HepG2 (cell line): Measurements from ENCODE around the gene SUN1. TPM values are rescaled to one million over a fixed set of nuclear protein-coding genes. Genes with fewer than 3 reads are reported as not detected.

Source experiments
- ATAC-seq: fragments of 200-7000 bp; cut with Tn5 transposase; 3 replicates; pipeline ENCODE4 v1.9.1; 2020; ENCODE audit warnings: mild to moderate bottlenecking, moderate library complexity
- BruUV-seq: library from RNA; stranded (reverse); fragments of 400-500 nt; replicated peaks from 2 replicates; lab custom pipeline; 2021; lab: Mats Ljungman, UMichigan
- CTCF ChIA-PET: fragments of 300-600 bp; formaldehyde crosslinking; extraction: SDS; loops from one replicate; lab custom pipeline; 2021; ENCODE audit warnings: low total read pairs, inconsistent platforms, low intra/inter-chr PET ratio; lab: Yijun Ruan, JAX
- POLR2A ChIA-PET: fragments of 350-600 bp; sonication (Branson Sonifier 250); formaldehyde crosslinking; loops from one replicate; lab custom pipeline; 2020; ENCODE audit warnings: antibody characterized with exemption, inconsistent platforms; lab: Yijun Ruan, JAX
- DNase-seq: peaks from one replicate; pipeline ENCODE4 v3.0.0-alpha.2; 2015; ENCODE audit warnings: low spot score
- FAIRE-seq: peaks from 3 replicates; lab custom pipeline; 2011; peaks lifted over from hg19 to GRCh38; lab: Jason Lieb, UNC
- H2AFZ ChIP-seq: one replicate; pipeline ENCODE4 v1.6.1; 2011; ENCODE audit warnings: low read length, inconsistent platforms
- H3K27ac ChIP-seq: fragments of 300-600 bp; 3 replicates; pipeline ENCODE4 v1.8.0; 2011; ENCODE audit warnings: mixed run types, mild to moderate bottlenecking, mixed read lengths, low read length, inconsistent platforms; ENCODE audit not compliant: insufficient read depth; ENCODE audit errors: extremely low read length
- H3K27me3 ChIP-seq, 2 experiments: fragments of 200-600 bp in 1 of 2; 2 replicates in 1 of 2; 3 replicates in 1 of 2; pipeline versions ENCODE4 v1.6.0 to v1.8.0; 2011; ENCODE audit warnings: low read length in 2 of 2, mild to moderate bottlenecking in 2 of 2, moderate library complexity in 2 of 2, inconsistent platforms in 1 of 2; ENCODE audit not compliant: insufficient read depth in 2 of 2, control insufficient read depth in 1 of 2
- H3K36me3 ChIP-seq, 2 experiments: fragments of 200-600 bp in 1 of 2; replicated peaks in 1 of 2; 2 replicates in 1 of 2; 3 replicates in 1 of 2; pipeline versions ENCODE4 v1.5.1 to v1.8.0; 2011; ENCODE audit warnings: low read length in 2 of 2, inconsistent platforms in 1 of 2; ENCODE audit not compliant: insufficient read depth in 2 of 2, control insufficient read depth in 1 of 2
- H3K4me1 ChIP-seq: 2 replicates; pipeline ENCODE4 v1.5.1; 2012; ENCODE audit warnings: low read length, inconsistent platforms; ENCODE audit not compliant: insufficient read depth
- H3K4me2 ChIP-seq: 2 replicates; pipeline ENCODE4 v1.6.0; 2011; ENCODE audit warnings: low read depth, low read length, inconsistent platforms
- H3K4me3 ChIP-seq, 3 experiments: fragments of 200-600 bp in 1 of 3; sonication (generic), shearing (Covaris generic) in 1 of 3; replicated peaks in 1 of 3; 2 replicates each; pipeline ENCODE4 v1.5.1; 2011 to 2016; ENCODE audit warnings: low read length in 3 of 3, inconsistent platforms in 2 of 3, low read depth in 2 of 3, mild to moderate bottlenecking in 2 of 3, control low read depth in 1 of 3, mixed read lengths in 1 of 3; ENCODE audit not compliant: insufficient read depth in 1 of 3
- H3K79me2 ChIP-seq: one replicate; pipeline ENCODE4 v1.6.1; 2011; ENCODE audit warnings: low read length, inconsistent platforms; ENCODE audit not compliant: insufficient read depth
- H3K9ac ChIP-seq: 2 replicates; pipeline ENCODE4 v1.6.0; 2011; ENCODE audit warnings: mild to moderate bottlenecking, low read depth, low read length, inconsistent platforms; ENCODE audit not compliant: insufficient read depth
- H3K9me3 ChIP-seq: 2 replicates; pipeline ENCODE4 v1.5.1; 2012; ENCODE audit warnings: mild to moderate bottlenecking, low read length
- H4K20me1 ChIP-seq: 2 replicates; pipeline ENCODE4 v1.6.0; 2011; ENCODE audit warnings: inconsistent platforms, mild to moderate bottlenecking, low read length, moderate library complexity; ENCODE audit not compliant: insufficient read depth
- CAMTA2 ChIP-seq: sonication (generic); formaldehyde crosslinking; IDR thresholded peaks from 2 replicates; pipeline ENCODE4 v1.4.0; 2020; ENCODE audit warnings: mild to moderate bottlenecking, missing genetic modification reagents, borderline replicate concordance
- CC2D1A ChIP-seq: sonication (generic); formaldehyde crosslinking; IDR thresholded peaks from 2 replicates; pipeline ENCODE4 v1.8.1; 2023; ENCODE audit warnings: mild to moderate bottlenecking, missing genetic modification reagents
- CREB1 ChIP-seq, 2 experiments: fragments of 450-650 bp in 1 of 2; IDR thresholded peaks; 2 replicates each; pipeline ENCODE4 v1.6.1; 2016 to 2017; ENCODE audit warnings: control low read depth in 1 of 2, mild to moderate bottlenecking in 1 of 2, missing compliant biosample characterization in 1 of 2, missing genetic modification characterization in 1 of 2
- HOXA3 ChIP-seq: sonication (generic); formaldehyde crosslinking; IDR thresholded peaks from 2 replicates; pipeline ENCODE4 v1.5.0; 2020; ENCODE audit warnings: missing genetic modification reagents
- KDM2A ChIP-seq: sonication (generic); formaldehyde crosslinking; IDR thresholded peaks from 2 replicates; pipeline ENCODE4 v1.4.0; 2020; ENCODE audit warnings: low read depth, missing genetic modification reagents, borderline replicate concordance
- MAZ ChIP-seq, 2 experiments: sonication (generic) in 1 of 2; formaldehyde crosslinking in 1 of 2; IDR thresholded peaks; 2 replicates each; pipeline versions ENCODE4 v1.5.0 to v1.6.1; 2012 to 2020; ENCODE audit warnings: low read depth in 2 of 2, mild to moderate bottlenecking in 2 of 2, borderline replicate concordance in 1 of 2, improper control_type of control experiment in 1 of 2, low read length in 1 of 2, missing genetic modification reagents in 1 of 2, moderate library complexity in 1 of 2
- MIER2 ChIP-seq: IDR thresholded peaks from 2 replicates; pipeline ENCODE4 v1.6.1; 2016; ENCODE audit warnings: missing biosample characterization, missing genetic modification reagents
- MXI1 ChIP-seq: IDR thresholded peaks from 3 replicates; pipeline ENCODE4 v1.6.1; 2012; ENCODE audit warnings: low read depth, low read length, inconsistent platforms, borderline replicate concordance
- NFYB ChIP-seq: sonication (generic); formaldehyde crosslinking; IDR thresholded peaks from 2 replicates; pipeline ENCODE4 v1.4.0; 2020; ENCODE audit warnings: missing genetic modification reagents
- SALL1 ChIP-seq: sonication (generic); formaldehyde crosslinking; IDR thresholded peaks from 2 replicates; pipeline ENCODE4 v1.8.0; 2022; ENCODE audit warnings: mild to moderate bottlenecking, missing genetic modification reagents
- SIN3A ChIP-seq: IDR thresholded peaks from 2 replicates; pipeline ENCODE4 v1.6.1; 2011; ENCODE audit warnings: low read depth, mild to moderate bottlenecking, control low read depth, low read length, borderline replicate concordance
- SP2 ChIP-seq: sonication (generic); formaldehyde crosslinking; IDR thresholded peaks from 2 replicates; pipeline ENCODE4 v1.5.1; 2020; ENCODE audit warnings: mild to moderate bottlenecking, missing genetic modification reagents
- SP4 ChIP-seq: sonication (generic); formaldehyde crosslinking; IDR thresholded peaks from 2 replicates; pipeline ENCODE4 v1.8.1; 2023; ENCODE audit warnings: mild to moderate bottlenecking, missing genetic modification reagents
- SPEN ChIP-seq: sonication (generic); formaldehyde crosslinking; IDR thresholded peaks from 2 replicates; pipeline ENCODE4 v1.5.1; 2020; ENCODE audit warnings: low read depth, mild to moderate bottlenecking, missing genetic modification reagents
- THAP11 ChIP-seq: IDR thresholded peaks from 2 replicates; pipeline ENCODE4 v1.6.1; 2016; ENCODE audit warnings: missing biosample characterization, missing genetic modification reagents
- ZBTB2 ChIP-seq: sonication (generic); formaldehyde crosslinking; IDR thresholded peaks from 2 replicates; pipeline ENCODE4 v1.8.0; 2022; ENCODE audit warnings: low read depth, missing genetic modification reagents
- WGBS: methylation state at CpG from one replicate; pipeline ENCODE4 v1.1.6; 2017; ENCODE audit warnings: low lambda C conversion rate; 5-methylcytosine and 5-hydroxymethylcytosine counted together
- in situ Hi-C: cut with HindIII; loops from 2 replicates; pipeline ENCODE4 v1.10.0; 2017; ENCODE audit warnings: low pct_unique_long_range_greater_than_20kb; ENCODE audit not compliant: extremely low pct_ligation_motif_present
- intact Hi-C: fragments of 100-400 bp; cut with micrococcal nuclease; formaldehyde crosslinking; loops from one replicate; pipeline ENCODE4 v1.10.0; 2022; ENCODE audit not compliant: unreplicated experiment
- polyA plus RNA-seq, 8 experiments: library from polyadenylated mRNA; depleted of rRNA in 3 of 8; stranded (reverse) in 7 of 8; unstranded in 1 of 8; fragments of >200 nt; fragmentation: Illumina TruSeq in 4 of 8; extraction: Trizol in 4 of 8; gene quantifications; 2 replicates each; pipeline versions ENCODE4 v1.2.1 to v1.2.3, GENCODE V29; 2011 to 2016; ENCODE audit warnings: low read depth in 4 of 8, missing spikeins in 1 of 8, mixed read lengths in 1 of 8; ENCODE audit not compliant: insufficient read depth in 1 of 8
- total RNA-seq, 5 experiments: library from RNA; depleted of rRNA; stranded (reverse); fragments of >200 nt; fragmentation: Illumina TruSeq; extraction: Trizol; gene quantifications; 2 replicates each; pipeline ENCODE4 v1.2.3, GENCODE V29; 2016; ENCODE audit warnings: low read depth in 1 of 5
- TF ChIP-seq, protein P1 (sequence below): sonication (generic); formaldehyde crosslinking; IDR thresholded peaks from 2 replicates; pipeline ENCODE4 v1.4.0; 2020; ENCODE audit warnings: missing genetic modification reagents
- TF ChIP-seq, protein P2 (sequence below): sonication (generic); formaldehyde crosslinking; IDR thresholded peaks from 2 replicates; pipeline ENCODE4 v1.4.0; 2020; ENCODE audit warnings: mild to moderate bottlenecking, missing genetic modification reagents

The SUN1 gene
- total and polyA plus RNA-seq, 2 of the 13 experiments (the other 11 are each of a cell fraction or from before 2014, with no cell fraction given): 47.0 to 126 TPM

GRCh38 chr7:816300-816750, 16.0 kb upstream of the SUN1 start:
- ChIA-PET CTCF (no interaction called here), POLR2A (interaction anchor here (0.7 to 1.1 kb wide), 2 partner anchors 85 to 141 kb away, joined by 3 read pairs; no protein-coding TSS in a partner anchor)
- peaks cover 27% of the 10 kb centered on the region for H4K20me1 ChIP-seq
- peaks cover 81% of the 10 kb centered on the region for H3K4me1 ChIP-seq
- intact Hi-C loops (loop anchor here (5.0 to 10.0 kb wide), 3 partner anchors 58 to 641 kb away; partner anchors contain the start of genes ADAP1, GET4 and MICALL2), in situ Hi-C loops (no loop called here)
- no peak overlapping the region; the same call in 1 of the 2 replicates for H3K9ac ChIP-seq
- H3K4me2 ChIP-seq: no peak overlapping the region
- ATAC-seq (peak; percentile 85), FAIRE-seq (no peak), DNase-seq (peak; percentile 93)
- H3K9me3 ChIP-seq: no peaks in the 10 kb centered on the region
- no peaks in the 10 kb centered on the region for H3K36me3 ChIP-seq
- peaks cover 42% of the 10 kb centered on the region for H3K79me2 ChIP-seq
- WGBS: 0% methylated on average over 12 of the region's 51 CpGs
- H3K27ac ChIP-seq: no peak overlapping the region
- no TSS peak for BruUV-seq
- H2AFZ ChIP-seq: no peak overlapping the region
- H3K27me3 ChIP-seq: no peaks in the 10 kb centered on the region; a peak in 1 of 5 replicates
- peak overlapping the region; percentile 53 to 93 (median 90); a peak in 4 of 6 replicates for H3K4me3 ChIP-seq
- TF ChIP-seq MAZ (IDR thresholded peaks at IDR 0.05; ENCODE audit: borderline replicate concordance, low read depth, low read length) (peak; percentile 52; the same call in 1 of the 2 replicates), MAZ (CRISPR knock-in tag; IDR thresholded peaks at IDR 0.05; ENCODE audit: low read depth) (0 out of 2 replicates have a peak, but pooled peaks have one; percentile 41), ZBTB2 (CRISPR knock-in tag) (0 out of 2 replicates have a peak, but pooled peaks have one; percentile 48), SALL1 (CRISPR knock-in tag) (peak; percentile 39; the same call in 1 of the 2 replicates), CAMTA2 (CRISPR knock-in tag) (no peak), CC2D1A (CRISPR knock-in tag) (no peak), NFYB (peak; percentile 87), SP2 (CRISPR knock-in tag) (peak; percentile 92), MXI1 (peak; percentile 30; the same call in 1 of the 3 replicates), HOXA3 (CRISPR knock-in tag) (0 out of 2 replicates have a peak, but pooled peaks have one; percentile 29), SPEN (CRISPR knock-in tag) (peak; percentile 41; the same call in 1 of the 2 replicates), KDM2A (CRISPR knock-in tag) (0 out of 2 replicates have a peak, but pooled peaks have one; percentile 25), THAP11 (CRISPR knock-in tag) (0 out of 2 replicates have a peak, but pooled peaks have one; percentile 33), SP4 (CRISPR knock-in tag) (peak; percentile 27; the same call in 1 of the 2 replicates), SIN3A (peak; percentile 1; the same call in 1 of the 2 replicates), MIER2 (CRISPR knock-in tag) (no peak), CREB1 (IDR thresholded peaks at IDR 0.05) (peak; percentile 70; the same call in 1 of the 2 replicates), CREB1 (CRISPR knock-in tag; IDR thresholded peaks at IDR 0.05) (no peak)
- TF ChIP-seq, protein P1, sequence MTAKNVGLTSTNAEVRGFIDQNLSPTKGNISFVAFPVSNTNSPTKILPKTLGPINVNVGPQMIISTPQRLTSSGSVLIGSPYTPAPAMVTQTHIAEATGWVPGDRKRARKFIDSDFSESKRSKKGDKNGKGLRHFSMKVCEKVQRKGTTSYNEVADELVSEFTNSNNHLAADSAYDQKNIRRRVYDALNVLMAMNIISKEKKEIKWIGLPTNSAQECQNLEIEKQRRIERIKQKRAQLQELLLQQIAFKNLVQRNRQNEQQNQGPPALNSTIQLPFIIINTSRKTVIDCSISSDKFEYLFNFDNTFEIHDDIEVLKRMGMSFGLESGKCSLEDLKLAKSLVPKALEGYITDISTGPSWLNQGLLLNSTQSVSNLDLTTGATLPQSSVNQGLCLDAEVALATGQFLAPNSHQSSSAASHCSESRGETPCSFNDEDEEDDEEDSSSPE (CRISPR knock-in tag): 0 out of 2 replicates have a peak, but pooled peaks have one; percentile 36
- TF ChIP-seq, protein P2, sequence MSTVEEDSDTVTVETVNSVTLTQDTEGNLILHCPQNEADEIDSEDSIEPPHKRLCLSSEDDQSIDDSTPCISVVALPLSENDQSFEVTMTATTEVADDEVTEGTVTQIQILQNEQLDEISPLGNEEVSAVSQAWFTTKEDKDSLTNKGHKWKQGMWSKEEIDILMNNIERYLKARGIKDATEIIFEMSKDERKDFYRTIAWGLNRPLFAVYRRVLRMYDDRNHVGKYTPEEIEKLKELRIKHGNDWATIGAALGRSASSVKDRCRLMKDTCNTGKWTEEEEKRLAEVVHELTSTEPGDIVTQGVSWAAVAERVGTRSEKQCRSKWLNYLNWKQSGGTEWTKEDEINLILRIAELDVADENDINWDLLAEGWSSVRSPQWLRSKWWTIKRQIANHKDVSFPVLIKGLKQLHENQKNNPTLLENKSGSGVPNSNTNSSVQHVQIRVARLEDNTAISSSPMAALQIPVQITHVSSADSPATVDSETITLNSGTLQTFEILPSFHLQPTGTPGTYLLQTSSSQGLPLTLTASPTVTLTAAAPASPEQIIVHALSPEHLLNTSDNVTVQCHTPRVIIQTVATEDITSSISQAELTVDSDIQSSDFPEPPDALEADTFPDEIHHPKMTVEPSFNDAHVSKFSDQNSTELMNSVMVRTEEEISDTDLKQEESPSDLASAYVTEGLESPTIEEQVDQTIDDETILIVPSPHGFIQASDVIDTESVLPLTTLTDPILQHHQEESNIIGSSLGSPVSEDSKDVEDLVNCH (CRISPR knock-in tag): no peak
